ENCODE results near the gene C1QA.

DNA sequence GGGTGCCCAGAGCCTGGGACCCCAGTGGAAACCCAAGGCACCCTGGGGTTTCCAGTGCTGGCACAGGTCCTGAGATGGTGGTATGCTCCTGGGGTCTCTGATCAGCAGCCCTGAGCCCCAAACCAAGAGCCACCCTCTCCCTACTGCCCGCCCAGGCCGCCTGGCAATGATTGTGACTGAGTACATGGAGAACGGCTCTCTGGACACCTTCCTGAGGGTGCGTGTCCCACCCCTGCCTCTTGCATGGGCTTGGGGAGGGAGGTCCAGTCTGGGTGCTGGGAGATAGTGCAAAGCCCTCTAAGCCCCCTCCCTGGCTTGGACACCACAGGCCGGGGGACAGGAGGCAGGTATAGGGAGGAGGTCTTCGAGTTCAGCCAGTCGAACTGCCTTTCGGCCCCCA lies 38.4 kb upstream of the C1QA start:
- TF ChIP-seq, protein P1, sequence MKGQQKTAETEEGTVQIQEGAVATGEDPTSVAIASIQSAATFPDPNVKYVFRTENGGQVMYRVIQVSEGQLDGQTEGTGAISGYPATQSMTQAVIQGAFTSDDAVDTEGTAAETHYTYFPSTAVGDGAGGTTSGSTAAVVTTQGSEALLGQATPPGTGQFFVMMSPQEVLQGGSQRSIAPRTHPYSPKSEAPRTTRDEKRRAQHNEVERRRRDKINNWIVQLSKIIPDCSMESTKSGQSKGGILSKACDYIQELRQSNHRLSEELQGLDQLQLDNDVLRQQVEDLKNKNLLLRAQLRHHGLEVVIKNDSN (IDR thresholded peaks at IDR 0.05; ENCODE audit: borderline replicate concordance, low read depth), result no peak
- TF ChIP-seq, protein P2, sequence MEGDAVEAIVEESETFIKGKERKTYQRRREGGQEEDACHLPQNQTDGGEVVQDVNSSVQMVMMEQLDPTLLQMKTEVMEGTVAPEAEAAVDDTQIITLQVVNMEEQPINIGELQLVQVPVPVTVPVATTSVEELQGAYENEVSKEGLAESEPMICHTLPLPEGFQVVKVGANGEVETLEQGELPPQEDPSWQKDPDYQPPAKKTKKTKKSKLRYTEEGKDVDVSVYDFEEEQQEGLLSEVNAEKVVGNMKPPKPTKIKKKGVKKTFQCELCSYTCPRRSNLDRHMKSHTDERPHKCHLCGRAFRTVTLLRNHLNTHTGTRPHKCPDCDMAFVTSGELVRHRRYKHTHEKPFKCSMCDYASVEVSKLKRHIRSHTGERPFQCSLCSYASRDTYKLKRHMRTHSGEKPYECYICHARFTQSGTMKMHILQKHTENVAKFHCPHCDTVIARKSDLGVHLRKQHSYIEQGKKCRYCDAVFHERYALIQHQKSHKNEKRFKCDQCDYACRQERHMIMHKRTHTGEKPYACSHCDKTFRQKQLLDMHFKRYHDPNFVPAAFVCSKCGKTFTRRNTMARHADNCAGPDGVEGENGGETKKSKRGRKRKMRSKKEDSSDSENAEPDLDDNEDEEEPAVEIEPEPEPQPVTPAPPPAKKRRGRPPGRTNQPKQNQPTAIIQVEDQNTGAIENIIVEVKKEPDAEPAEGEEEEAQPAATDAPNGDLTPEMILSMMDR (IDR thresholded peaks at IDR 0.05), result no peak
- no peak for TF ChIP-seq MEF2A (IDR thresholded peaks at IDR 0.05; ENCODE audit: borderline replicate concordance, low read depth)
- no peak for TF ChIP-seq TAF1 (IDR thresholded peaks at IDR 0.05; ENCODE audit: borderline replicate concordance, low read depth, low read length)
- TF ChIP-seq EP300 (IDR thresholded peaks at IDR 0.05; ENCODE audit: borderline replicate concordance in 1 of 2, low read depth in 1 of 2, low read length in 1 of 2), result no peak
- no peak for TF ChIP-seq RCOR1 (IDR thresholded peaks at IDR 0.05; ENCODE audit: low read length)
- TF ChIP-seq EZH2phosphoT487 (IDR thresholded peaks at IDR 0.05; ENCODE audit: borderline replicate concordance, low read depth), result no peak
- TF ChIP-seq TEAD4 (IDR thresholded peaks at IDR 0.05; ENCODE audit: borderline replicate concordance, insufficient read depth), result no peak
- TF ChIP-seq, protein P3, sequence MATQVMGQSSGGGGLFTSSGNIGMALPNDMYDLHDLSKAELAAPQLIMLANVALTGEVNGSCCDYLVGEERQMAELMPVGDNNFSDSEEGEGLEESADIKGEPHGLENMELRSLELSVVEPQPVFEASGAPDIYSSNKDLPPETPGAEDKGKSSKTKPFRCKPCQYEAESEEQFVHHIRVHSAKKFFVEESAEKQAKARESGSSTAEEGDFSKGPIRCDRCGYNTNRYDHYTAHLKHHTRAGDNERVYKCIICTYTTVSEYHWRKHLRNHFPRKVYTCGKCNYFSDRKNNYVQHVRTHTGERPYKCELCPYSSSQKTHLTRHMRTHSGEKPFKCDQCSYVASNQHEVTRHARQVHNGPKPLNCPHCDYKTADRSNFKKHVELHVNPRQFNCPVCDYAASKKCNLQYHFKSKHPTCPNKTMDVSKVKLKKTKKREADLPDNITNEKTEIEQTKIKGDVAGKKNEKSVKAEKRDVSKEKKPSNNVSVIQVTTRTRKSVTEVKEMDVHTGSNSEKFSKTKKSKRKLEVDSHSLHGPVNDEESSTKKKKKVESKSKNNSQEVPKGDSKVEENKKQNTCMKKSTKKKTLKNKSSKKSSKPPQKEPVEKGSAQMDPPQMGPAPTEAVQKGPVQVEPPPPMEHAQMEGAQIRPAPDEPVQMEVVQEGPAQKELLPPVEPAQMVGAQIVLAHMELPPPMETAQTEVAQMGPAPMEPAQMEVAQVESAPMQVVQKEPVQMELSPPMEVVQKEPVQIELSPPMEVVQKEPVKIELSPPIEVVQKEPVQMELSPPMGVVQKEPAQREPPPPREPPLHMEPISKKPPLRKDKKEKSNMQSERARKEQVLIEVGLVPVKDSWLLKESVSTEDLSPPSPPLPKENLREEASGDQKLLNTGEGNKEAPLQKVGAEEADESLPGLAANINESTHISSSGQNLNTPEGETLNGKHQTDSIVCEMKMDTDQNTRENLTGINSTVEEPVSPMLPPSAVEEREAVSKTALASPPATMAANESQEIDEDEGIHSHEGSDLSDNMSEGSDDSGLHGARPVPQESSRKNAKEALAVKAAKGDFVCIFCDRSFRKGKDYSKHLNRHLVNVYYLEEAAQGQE (IDR thresholded peaks at IDR 0.05; ENCODE audit: low read depth, low read length), result no peak
- TF ChIP-seq, protein P4, sequence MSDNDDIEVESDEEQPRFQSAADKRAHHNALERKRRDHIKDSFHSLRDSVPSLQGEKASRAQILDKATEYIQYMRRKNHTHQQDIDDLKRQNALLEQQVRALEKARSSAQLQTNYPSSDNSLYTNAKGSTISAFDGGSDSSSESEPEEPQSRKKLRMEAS (IDR thresholded peaks at IDR 0.05; ENCODE audit: low read depth), result no peak
